Caco-2 (cell line): ENCODE data around the gene SLF2. TPM values are rescaled to one million over a fixed set of nuclear protein-coding genes. Genes with fewer than 3 reads are reported as not detected.
A peak's percentile ranks its signal among the peaks of the same experiment; 100 is the strongest.

Experiments used
- BruUV-seq: library from RNA; stranded (reverse); fragments of 400-500 nt; replicated peaks from 2 replicates; lab custom pipeline; 2021; lab: Mats Ljungman, UMichigan
- CTCF ChIA-PET: fragments of 300-600 bp; sonication (Branson Sonifier 250); formaldehyde crosslinking; loops from one replicate; lab custom pipeline; 2022; ENCODE audit warnings: antibody characterized with exemption; lab: Charles Lee
- POLR2A ChIA-PET: fragments of 300-600 bp; sonication (Branson Sonifier 250); formaldehyde crosslinking; loops from one replicate; lab custom pipeline; 2022; ENCODE audit warnings: antibody characterized with exemption; lab: Charles Lee
- DNase-seq, 2 experiments: peaks; one replicate each; pipeline versions ENCODE4 v3.0.0 to v3.0.0-alpha.2; 2020 to 2022
- H3K27me3 ChIP-seq: replicated peaks from 2 replicates; pipeline ENCODE4 v1.6.0; 2011; ENCODE audit warnings: low read length; ENCODE audit not compliant: control insufficient read depth, insufficient read depth
- H3K36me3 ChIP-seq: 2 replicates; pipeline ENCODE4 v1.5.1; 2011; ENCODE audit warnings: low read length; ENCODE audit not compliant: control insufficient read depth, insufficient read depth
- H3K4me1 ChIP-seq: fragments of 250-450 bp; sonication (Bioruptor Pico); 2 replicates; pipeline ENCODE4 v1.5.1; 2020; ENCODE audit warnings: mild to moderate bottlenecking
- H3K4me3 ChIP-seq: 2 replicates; pipeline ENCODE4 v1.5.1; 2011; ENCODE audit warnings: low read depth, mild to moderate bottlenecking, control low read depth, low read length
- H3K9me3 ChIP-seq: fragments of 250-450 bp; sonication (Bioruptor Pico); 2 replicates; pipeline ENCODE4 v1.5.1; 2020; ENCODE audit warnings: mild to moderate bottlenecking, moderate library complexity
- H3K27ac Mint-ChIP-seq: one replicate; pipeline ENCODE4 v1.8.0; 2022; ENCODE audit warnings: mixed read lengths; ENCODE audit not compliant: unreplicated experiment
- H3K27me3 Mint-ChIP-seq: one replicate; pipeline ENCODE4 v1.8.0; 2022; ENCODE audit warnings: mixed read lengths; ENCODE audit not compliant: insufficient read depth, unreplicated experiment
- H3K36me3 Mint-ChIP-seq: one replicate; pipeline ENCODE4 v1.8.0; 2022; ENCODE audit warnings: mild to moderate bottlenecking, mixed read lengths; ENCODE audit not compliant: insufficient read depth, unreplicated experiment
- H3K4me1 Mint-ChIP-seq: one replicate; pipeline ENCODE4 v1.8.0; 2022; ENCODE audit warnings: low read depth, mixed read lengths; ENCODE audit not compliant: unreplicated experiment
- H3K4me3 Mint-ChIP-seq: one replicate; pipeline ENCODE4 v1.8.0; 2022; ENCODE audit warnings: mild to moderate bottlenecking, moderate library complexity, mixed read lengths; ENCODE audit not compliant: unreplicated experiment
- H3K9me3 Mint-ChIP-seq: one replicate; pipeline ENCODE4 v1.8.0; 2022; ENCODE audit warnings: mixed read lengths; ENCODE audit not compliant: unreplicated experiment
- intact Hi-C: fragments of 100-400 bp; cut with micrococcal nuclease; formaldehyde crosslinking; loops from one replicate; pipeline ENCODE4 v1.10.0; 2022; ENCODE audit not compliant: unreplicated experiment
- total RNA-seq: library from RNA; stranded (reverse); gene quantifications from 2 replicates; pipeline ENCODE4 v1.2.3, GENCODE V29; 2022
- TF ChIP-seq, protein P1 (sequence below), 2 experiments: fragments of 200-600 bp in 1 of 2; IDR thresholded peaks; 1 replicate in 1 of 2; 2 replicates in 1 of 2; pipeline versions ENCODE4 v1.5.1 to v1.8.0; 2011 to 2022; ENCODE audit warnings: antibody characterized with exemption in 1 of 2, control low read depth in 1 of 2, inconsistent platforms in 1 of 2, low read depth in 1 of 2, low read length in 1 of 2, mild to moderate bottlenecking in 1 of 2, moderate library complexity in 1 of 2; ENCODE audit not compliant: insufficient read depth in 1 of 2, severe bottlenecking in 1 of 2, unreplicated experiment in 1 of 2

SLF2 gene
- total RNA-seq, 1 experiment from 2014 or later = 25.2 TPM

DNA sequence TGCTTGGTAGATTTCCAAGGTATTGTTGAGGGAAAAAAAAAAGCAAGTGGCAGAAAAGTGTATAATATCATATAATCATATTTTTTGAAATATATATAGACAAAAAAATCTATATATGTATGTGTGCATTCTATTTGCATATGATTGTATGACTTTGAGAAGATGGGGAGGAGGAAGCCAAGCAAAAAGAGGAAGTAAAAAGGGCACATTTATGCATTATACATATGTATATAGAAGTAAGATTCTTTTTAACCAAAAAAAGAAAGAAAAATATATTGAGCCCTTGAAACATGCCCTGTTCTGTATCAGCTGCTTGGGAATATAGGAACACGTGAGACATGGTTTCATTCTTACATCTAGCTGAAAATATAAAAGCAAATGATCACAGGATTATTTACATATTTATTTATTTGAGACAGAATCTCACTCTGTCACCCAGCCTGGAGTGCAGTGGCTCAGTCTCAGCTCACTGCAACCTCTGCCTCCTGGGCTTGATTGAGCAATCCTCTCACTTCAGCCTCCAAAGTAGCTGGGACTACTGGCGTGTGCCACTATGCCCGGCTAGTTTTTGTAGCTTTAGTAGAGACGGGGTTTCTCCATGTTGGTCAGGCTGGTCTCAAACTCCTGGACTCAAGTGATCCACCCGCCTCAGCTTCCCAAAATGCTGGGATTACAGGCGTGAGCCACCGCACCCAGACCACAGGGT is 18.0 kb upstream of the SLF2 start:
- Histone ChIP-seq H3K27me3 (no peaks in the 10 kb centered on the region), H3K4me1 (no peaks in the 10 kb centered on the region), H3K36me3 (no peaks in the 10 kb centered on the region), H3K9me3 (no peaks in the 10 kb centered on the region), H3K4me3 (no peak overlapping the region)
- DNase-seq = no peak
- POLR2A ChIA-PET = no interaction called here
- intact Hi-C loops = no loop called here
- Mint-ChIP-seq H3K27me3 (peaks cover 3% of the 10 kb centered on the region), H3K36me3 (peaks cover 1% of the 10 kb centered on the region), H3K4me3 (no peak overlapping the region), H3K4me1 (peaks cover 7% of the 10 kb centered on the region), H3K27ac (no peak overlapping the region), H3K9me3 (no peaks in the 10 kb centered on the region)
- TF ChIP-seq, protein P1, sequence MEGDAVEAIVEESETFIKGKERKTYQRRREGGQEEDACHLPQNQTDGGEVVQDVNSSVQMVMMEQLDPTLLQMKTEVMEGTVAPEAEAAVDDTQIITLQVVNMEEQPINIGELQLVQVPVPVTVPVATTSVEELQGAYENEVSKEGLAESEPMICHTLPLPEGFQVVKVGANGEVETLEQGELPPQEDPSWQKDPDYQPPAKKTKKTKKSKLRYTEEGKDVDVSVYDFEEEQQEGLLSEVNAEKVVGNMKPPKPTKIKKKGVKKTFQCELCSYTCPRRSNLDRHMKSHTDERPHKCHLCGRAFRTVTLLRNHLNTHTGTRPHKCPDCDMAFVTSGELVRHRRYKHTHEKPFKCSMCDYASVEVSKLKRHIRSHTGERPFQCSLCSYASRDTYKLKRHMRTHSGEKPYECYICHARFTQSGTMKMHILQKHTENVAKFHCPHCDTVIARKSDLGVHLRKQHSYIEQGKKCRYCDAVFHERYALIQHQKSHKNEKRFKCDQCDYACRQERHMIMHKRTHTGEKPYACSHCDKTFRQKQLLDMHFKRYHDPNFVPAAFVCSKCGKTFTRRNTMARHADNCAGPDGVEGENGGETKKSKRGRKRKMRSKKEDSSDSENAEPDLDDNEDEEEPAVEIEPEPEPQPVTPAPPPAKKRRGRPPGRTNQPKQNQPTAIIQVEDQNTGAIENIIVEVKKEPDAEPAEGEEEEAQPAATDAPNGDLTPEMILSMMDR (IDR thresholded peaks at IDR 0.05; ENCODE audit: insufficient read depth in 1 of 2, low read depth in 1 of 2, low read length in 1 of 2, severe bottlenecking in 1 of 2, unreplicated experiment in 1 of 2) = no peak
- BruUV-seq = no TSS peak
- CTCF ChIA-PET = no interaction called here

DNA sequence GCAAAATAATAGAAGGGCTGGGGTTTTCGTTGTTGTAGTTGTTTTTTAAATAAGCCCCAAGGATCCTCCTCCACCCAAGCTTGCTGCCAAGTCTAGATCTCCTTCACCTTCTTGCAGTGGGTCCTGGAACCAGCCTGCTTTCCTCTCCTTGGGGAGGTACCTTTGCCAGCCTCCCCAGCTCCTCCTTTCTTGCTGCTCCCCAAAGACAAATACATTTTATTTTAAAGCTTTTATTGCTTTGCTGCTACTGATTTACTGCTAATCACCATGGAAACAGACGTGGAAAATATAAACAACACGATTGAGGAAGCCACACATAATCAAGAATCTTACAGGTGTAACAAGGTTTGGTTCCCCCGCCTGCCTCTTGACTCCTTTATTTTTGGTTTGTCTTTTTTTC is 17.4 kb upstream of the SLF2 start:
- DNase-seq = no peak
- intact Hi-C loops = no loop called here
- no peak overlapping the region for H3K4me3 ChIP-seq
- Mint-ChIP-seq H3K36me3 (peaks cover 5% of the 10 kb centered on the region), H3K4me3 (no peak overlapping the region), H3K9me3 (no peaks in the 10 kb centered on the region), H3K27ac (peak overlapping the region; percentile 7), H3K4me1 (peaks cover 7% of the 10 kb centered on the region), H3K27me3 (peaks cover 5% of the 10 kb centered on the region)
- ChIA-PET POLR2A (no interaction called here), CTCF (no interaction called here)
- no peaks in the 10 kb centered on the region for H3K9me3 ChIP-seq
- TF ChIP-seq, protein P1 (IDR thresholded peaks at IDR 0.05; ENCODE audit: insufficient read depth in 1 of 2, low read depth in 1 of 2, low read length in 1 of 2, severe bottlenecking in 1 of 2, unreplicated experiment in 1 of 2) = no peak
- no peaks in the 10 kb centered on the region for H3K4me1 ChIP-seq
- H3K27me3 ChIP-seq = no peaks in the 10 kb centered on the region
- H3K36me3 ChIP-seq = no peaks in the 10 kb centered on the region
- no TSS peak for BruUV-seq

DNA sequence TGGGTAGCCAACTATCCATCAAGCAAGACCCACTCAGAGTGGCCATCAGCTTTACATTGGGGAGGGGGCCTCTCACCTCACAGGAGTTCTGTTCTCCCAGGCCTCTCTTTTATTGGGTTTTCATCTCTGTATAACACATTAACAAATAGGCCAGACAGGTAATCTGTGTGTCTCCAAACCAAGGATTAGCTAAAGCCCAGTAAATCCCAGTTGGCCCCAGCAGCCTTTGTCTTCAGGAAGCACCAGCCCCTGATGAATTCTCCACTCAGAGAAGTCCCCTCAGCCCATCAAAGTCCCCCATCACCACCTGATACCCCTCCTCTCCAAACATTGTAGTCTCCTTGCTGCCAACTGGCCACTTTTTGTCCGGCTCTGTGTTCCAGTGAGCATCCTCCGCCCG is 16.9 kb upstream of the SLF2 start:
- H3K36me3 ChIP-seq = no peaks in the 10 kb centered on the region
- peaks cover 7% of the 10 kb centered on the region for H3K4me1 Mint-ChIP-seq
- no peaks in the 10 kb centered on the region for H3K4me1 ChIP-seq
- TF ChIP-seq, protein P1 (IDR thresholded peaks at IDR 0.05; ENCODE audit: insufficient read depth in 1 of 2, low read depth in 1 of 2, low read length in 1 of 2, severe bottlenecking in 1 of 2, unreplicated experiment in 1 of 2) = no peak
- DNase-seq = no peak
- no peaks in the 10 kb centered on the region for H3K9me3 ChIP-seq
- peaks cover 5% of the 10 kb centered on the region for H3K36me3 Mint-ChIP-seq
- H3K27me3 ChIP-seq = no peaks in the 10 kb centered on the region
- H3K9me3 Mint-ChIP-seq = no peaks in the 10 kb centered on the region
- H3K27me3 Mint-ChIP-seq = peaks cover 5% of the 10 kb centered on the region
- H3K4me3 ChIP-seq = no peak overlapping the region
- H3K4me3 Mint-ChIP-seq = no peak overlapping the region
- ChIA-PET CTCF (no interaction called here), POLR2A (no interaction called here)
- H3K27ac Mint-ChIP-seq = peak overlapping the region; percentile 7
- BruUV-seq = no TSS peak
- intact Hi-C loops = no loop called here
